Activated T-helper 1 cell treated with Interleukin-2 at 50 U/mL for 16 hours (primary cell): ENCODE measurements around the gene RHBDD1.

Source experiments
- DNase-seq: peaks from one replicate; pipeline ENCODE4 v3.0.0-alpha.2; 2020; ENCODE audit warnings: low read depth

Gene RHBDD1

DNA sequence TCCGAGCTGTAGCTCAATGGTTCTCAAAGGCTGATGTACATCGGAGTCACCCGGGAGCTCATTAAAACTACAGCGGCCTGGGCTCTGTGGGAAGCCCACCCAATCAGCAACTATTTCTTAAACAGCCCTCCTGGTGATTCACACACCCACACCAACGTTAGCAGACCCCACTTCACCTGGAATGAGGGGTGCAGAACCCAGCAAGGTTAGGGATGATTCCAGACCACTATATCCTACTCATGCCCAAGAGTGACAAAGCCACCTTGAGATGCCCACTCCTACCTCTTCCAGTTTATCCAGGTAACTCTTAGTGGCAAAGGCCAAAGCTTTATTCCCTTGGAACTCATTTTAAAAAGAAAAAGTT lies 149.7 kb downstream of the RHBDD1 start:
- no peak for DNase-seq

DNA sequence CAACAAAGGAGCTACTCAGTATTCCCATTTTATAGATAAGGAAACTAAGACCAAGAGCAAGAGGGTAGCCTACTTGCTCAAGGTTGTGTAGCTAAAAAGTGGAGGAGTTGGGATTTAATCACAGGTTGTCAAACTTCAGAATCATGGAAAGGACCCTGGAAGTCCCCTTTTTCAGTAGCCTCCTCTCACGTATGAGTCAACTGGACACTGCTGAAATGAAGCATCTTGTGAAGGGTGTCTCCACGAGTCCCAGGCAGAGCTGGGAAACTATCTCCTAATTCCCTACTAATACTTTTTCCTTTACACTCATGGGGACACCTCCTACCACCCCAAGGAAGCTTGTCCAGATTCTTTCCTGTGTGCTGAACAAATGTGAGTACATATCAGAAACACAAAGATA lies 155.8 kb downstream of the RHBDD1 start:
- DNase-seq, result no peak

DNA sequence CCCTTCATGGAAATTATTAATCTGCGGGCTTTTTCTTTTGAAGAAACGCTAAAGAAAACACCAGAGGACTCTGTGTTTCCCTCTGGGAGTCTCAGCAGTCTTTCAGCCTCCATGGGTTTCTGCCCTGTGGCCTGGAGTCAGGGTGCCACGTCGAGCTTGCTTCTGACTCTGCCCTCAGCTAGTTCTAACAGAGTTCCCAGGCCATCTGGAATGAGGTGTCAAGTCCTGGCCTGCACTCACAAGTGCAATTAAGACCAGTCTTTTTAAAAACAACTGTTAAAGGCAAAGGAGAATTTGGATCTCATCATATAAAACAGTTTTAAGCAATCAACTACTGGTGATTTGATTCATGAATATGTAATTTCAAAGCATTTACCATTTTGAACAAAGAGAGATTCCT lies 157.3 kb downstream of the RHBDD1 start:
- no peak for DNase-seq

DNA sequence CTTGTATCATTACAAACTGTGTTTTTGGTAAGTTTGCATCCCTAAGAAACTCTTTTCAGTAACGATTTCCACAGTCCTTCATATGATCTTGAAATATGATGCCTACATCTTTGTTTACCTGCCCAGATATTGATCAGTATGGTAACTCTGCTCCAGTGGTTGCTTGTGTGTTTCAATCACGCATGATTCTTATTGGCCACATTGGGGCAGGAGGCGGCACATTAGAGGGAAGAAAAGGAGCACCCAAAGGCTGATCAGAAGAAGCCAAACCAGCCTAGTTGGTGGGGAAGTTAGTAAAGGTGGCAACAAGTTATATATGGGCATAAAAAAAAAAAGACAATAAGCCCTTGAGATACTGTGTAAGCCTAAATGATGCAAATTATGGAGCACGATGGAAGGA lies 158.9 kb downstream of the RHBDD1 start:
- DNase-seq, result no peak

DNA sequence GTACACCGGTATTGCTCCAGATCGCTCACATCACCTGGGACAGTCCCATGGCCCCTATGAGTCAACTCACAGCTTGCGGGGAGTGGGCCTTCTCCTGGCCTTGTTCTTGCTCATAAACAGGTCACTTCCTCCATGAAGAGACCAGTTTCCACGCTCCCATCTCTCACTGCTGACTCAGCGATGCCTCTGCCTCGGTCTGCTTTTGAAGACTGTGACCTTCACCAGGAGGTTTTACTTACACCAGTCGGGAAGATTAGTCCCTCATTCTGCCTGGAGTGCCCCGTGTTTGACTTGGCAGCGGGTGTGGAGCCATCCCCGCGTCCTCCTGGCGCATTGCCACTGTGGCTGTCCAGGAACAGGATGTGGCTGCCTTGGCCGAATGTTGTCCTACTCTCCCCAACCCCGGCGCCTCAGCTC lies 159.8 kb downstream of the RHBDD1 start:
- DNase-seq, result no peak

DNA sequence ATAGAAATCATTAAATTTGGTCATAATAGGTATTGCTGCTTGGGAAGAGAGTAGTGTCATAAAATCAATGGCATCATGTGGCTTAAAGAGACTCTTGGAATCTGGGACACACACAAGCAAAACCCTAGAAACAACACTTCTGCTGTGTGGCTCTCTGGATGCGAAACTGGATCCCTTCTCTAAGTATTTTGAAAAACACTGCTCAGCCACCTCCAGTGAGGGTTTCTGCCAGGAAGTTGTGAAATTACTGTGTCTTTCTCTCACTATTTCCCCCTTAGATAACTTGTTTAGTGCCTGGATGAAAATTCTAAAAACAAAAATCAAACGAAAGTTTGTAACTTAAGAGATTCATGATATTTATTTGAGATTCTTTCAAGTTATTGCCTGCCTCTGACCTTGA lies 163.8 kb downstream of the RHBDD1 start:
- DNase-seq, result no peak

DNA sequence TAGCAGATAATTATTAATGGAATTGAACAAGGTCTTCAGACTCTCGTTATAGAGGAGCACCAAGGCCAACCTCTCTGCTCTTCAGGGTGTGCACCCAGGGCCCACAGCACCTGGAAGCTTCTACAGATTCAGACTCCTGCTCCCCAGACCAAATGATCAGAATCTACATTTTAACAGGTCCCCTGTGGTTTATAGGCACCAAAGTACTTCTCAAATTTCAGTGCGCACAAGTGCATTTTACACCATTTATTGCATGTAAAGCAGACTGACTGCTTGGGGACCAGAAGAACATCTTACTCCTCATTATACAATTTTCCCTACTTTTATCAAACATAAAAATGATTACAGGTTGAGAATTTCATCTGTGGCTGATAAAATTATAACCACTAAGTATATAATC lies 164.3 kb downstream of the RHBDD1 start:
- DNase-seq, result no peak

DNA sequence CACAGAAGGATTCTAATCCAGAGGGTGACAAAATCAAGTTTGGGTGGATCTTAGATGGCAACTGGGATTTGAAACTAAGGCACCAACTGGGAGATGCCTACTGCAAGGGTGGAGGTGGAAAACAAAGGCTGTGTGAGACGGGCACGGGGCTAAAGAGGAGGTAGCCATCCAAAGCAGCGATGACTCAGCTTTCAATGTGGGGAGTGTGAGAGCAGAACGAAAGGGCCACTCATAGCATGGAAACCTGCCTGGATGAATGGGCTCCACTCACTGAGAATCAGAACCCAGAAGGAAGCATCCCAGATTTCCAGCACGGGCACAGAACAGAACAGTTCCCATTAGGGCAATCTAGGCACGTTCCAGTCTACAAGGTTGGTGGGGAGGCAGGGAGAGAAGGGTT lies 168.6 kb downstream of the RHBDD1 start:
- no peak for DNase-seq

DNA sequence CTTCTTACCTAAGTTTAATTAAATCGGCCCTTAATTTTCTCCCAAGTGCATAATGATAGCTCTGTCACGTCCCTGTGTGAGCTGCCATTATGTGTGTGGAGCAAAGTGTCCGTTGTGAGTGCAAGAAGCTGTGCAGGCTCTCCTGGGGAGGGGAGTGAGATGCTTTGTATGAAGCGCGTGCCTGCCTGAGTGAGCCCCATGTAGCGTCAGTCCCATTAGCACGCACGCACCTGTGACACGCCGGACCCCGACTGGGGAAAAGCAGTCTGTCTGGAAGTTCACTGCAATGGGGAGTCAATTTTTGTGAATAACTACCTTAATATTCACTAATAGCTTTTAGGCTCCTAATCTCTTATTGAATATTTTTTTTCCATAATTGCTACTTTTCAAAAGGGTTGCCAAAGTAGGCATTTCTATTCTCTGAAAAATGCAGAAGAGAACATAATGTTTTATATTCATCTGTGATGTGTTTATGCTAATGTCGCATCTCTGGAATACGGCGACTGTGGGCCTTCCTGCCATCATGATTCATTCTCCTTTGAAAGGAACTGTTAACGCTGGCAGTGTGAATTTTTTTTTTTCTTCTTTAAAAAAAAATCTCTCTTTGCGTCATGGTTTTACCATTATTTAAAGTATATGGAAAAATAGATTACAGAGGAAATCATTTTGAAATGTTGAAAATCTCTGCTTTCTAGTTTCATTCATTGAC lies 170.5 kb downstream of the RHBDD1 start:
- DNase-seq, result no peak

DNA sequence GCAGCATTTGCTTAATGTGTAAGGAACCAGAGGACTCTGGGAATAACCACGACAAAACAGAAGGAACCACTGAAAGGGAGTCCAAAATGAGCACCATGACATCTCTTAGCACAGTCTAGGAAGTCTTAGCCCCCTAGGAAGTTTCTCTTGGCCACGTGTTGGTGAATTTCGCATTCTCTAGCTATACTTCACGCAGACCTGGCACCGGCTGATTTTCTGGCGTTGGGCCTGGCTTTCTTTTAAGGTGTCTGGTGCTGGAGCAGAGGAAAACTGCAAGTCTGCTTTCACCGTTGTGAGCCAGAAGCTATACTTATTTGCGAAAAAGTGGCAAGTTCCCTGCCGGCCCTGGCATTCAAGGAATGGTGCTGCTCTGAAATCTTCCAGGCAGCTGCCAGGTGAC lies 171.3 kb downstream of the RHBDD1 start:
- no peak for DNase-seq

DNA sequence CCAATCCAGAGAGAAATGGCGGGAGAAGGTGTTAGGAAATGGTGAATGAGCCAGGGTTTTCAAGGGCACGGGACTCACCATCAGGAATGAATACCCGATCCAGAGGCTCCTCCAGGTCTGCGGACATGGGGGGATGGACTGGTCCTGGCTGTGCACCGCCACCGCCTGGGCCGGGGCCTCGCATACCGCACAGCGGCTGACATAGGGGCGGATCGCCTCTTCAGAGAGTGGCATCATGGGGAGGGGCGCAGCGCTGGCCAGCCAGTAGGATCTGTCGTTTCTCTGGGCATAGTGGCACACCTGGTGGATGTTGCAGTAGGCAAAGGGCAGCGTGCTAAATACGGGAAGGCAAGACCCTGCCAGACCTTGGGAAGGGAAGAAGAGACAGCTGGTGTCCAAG lies 172.1 kb downstream of the RHBDD1 start:
- no peak for DNase-seq

DNA sequence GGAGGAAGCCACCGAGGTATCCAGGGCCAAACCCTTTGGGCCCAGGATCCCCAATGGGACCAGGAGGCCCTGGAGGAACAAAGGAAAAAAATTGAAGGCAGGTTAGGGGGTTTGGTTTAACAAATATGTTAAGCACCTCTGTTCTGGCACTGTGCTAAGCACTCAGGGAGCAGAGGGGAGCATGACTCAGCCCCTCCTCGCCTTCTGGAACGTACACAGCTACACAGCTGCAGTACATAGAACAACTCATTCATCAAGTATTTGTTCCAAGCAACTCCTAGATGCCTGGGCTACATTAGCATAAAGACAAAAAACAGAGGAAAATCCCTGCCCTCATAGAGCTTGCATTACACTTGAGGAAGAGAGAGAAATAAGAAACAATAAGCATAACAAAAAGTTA lies 174.6 kb downstream of the RHBDD1 start:
- DNase-seq, result no peak

DNA sequence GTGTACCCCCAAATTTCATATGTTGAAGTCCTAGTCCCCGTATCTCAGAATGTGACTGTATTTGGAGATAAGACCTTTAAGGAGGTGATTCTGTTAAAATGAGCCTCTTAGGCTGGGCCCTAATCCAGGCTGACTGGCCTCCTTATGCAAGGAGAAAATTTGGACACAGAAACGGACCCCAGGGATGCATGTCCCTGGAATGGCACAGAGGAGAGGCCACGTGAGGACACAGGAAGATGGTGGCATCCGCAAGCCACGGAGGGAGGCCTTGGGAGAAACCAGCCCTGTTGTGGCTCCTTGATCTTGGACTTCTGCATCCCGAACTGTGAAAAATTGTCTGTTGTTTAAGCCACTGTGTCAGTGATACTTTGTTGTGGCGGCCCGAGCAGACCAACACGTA lies 177.5 kb downstream of the RHBDD1 start:
- DNase-seq, result no peak

DNA sequence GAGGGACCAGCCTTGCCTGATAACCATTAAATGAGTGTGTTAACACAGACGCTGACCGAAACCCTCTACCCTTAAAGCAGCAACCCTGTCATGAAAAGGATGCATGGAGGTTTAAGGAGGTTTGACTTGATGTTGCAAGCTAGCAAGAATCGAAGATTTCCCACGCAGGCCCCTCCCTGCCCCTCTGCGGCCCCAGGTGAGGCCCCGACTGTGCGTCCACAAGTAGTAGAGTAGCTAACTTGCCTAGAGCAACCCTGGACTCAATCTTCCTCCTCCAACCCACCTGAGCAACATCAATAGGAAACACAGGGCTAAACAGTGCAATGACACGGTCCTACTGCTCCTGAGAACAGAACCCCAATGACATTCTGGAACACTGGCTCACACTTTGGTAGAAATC lies 178.0 kb downstream of the RHBDD1 start:
- DNase-seq, result no peak

DNA sequence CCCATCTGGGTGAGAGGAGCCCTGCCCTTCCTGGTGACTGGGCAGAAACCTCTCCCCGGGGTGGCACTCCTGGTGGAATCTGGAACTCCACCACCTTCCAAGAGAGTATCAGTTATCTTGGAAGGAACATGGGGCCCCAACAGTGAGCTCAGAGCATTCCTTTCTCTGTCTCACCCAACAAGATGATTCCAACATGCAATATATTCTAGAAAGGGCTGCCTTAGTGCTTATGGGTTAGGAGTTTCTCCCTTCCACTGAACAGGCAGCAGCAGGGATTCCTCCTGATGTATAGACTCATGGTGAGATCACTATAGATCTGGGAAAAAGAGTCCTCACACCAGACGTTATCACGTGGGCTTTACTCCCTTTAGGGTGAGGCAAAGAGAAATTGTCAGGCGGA lies 181.0 kb downstream of the RHBDD1 start:
- no peak for DNase-seq

DNA sequence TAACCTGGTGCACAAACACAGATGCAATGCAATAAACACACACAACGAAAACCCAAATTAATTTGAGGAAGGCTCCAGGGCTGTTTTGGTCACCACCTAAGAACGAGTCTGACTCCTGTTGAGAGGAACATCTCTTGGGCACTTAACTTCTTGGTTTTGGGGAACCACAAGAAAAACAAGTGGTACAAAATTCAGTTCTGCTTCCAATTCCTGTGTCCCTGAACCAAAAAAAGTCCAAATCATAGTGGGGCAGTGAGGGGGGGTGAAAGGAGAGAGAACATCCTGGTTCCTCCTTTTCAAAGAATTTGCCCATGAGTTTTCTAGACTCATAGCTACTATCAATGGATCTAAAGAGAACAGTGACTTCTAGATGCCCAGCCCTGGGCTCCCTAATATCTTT lies 184.6 kb downstream of the RHBDD1 start:
- no peak for DNase-seq

DNA sequence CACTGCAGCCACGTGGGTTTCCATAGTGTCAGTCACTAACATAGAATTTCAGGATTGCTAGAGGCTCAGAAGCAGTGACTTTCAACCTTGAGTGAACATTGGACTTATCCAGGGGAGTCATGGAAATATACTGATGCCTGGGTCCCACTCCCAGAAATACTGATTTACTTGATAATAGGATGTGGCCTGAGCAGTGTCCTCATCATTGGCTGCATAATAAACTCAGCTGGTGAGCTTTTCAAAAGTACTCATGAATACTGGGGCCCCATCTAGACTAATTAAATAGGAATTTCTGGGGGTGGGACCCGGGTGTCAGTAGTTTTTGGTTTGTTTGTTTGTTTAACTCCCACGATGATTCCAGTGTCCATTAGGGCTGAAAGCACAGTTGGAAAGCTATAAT lies 186.8 kb downstream of the RHBDD1 start:
- DNase-seq, result no peak

DNA sequence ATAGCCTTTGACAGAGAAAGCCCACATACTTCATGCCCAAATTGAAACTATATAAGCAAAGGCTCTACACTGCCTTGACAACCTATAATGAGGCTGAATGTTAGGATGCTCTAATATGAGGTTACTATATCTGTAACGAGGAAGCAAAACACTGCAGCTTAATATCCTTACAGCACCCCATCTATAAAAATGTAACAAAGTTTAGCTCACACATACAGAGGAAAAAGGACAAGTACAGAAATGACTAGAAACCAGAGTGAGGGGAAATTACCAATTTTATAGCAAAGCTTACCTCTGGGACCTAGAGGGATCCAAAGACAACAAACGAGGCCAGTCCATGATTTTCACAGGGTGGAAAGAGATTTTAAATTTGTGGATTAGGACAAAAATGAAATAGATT lies 189.7 kb downstream of the RHBDD1 start:
- no peak for DNase-seq

DNA sequence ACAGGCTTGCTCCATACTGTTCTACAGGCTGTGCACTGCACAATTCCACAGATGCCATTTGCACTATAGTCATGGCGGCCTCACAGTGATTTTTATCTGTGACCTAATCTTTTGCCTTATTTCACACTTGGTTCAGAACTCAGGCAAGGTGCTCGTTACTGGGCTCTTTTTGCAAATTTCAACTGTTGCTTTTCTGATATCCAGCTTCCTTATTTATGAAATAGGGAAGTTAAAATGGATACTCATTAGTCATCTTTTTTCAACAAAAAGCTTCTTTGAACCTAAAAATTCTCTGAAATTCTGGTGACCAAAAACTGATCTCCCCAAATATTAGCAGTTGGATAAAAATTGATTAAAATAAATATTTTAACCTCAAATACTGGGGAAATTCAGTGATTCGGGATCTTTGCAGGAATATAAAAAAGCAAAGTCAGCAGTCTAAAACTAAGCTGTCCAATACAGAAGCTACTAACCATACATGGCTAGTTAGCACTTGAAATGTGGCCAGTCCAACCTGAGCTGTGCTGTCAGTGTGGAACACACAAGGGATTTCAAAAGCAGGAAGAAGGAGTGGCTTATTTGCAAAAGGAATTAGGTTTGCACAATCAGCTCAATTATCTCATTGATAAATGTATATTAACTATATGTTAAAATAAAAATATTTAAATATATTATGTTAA lies 193.7 kb downstream of the RHBDD1 start:
- no peak for DNase-seq

DNA sequence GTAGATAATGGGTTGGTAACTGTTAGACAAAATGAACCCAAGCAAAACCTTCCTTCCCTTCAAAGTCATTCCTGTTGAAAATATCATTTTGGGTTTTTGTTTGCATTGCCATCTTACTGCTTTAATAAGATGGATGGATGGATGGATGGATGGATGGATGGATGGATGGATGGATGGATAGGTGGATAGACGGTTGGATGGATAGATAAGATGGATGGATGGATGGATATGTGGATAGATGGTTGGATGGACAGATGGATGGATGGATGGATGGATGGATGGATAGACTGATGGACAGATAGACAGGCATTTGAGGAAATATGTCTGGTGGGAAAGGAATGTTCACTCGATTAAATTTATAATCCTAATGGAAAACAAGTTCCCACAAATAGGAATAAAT lies 194.9 kb downstream of the RHBDD1 start:
- DNase-seq, result no peak

DNA sequence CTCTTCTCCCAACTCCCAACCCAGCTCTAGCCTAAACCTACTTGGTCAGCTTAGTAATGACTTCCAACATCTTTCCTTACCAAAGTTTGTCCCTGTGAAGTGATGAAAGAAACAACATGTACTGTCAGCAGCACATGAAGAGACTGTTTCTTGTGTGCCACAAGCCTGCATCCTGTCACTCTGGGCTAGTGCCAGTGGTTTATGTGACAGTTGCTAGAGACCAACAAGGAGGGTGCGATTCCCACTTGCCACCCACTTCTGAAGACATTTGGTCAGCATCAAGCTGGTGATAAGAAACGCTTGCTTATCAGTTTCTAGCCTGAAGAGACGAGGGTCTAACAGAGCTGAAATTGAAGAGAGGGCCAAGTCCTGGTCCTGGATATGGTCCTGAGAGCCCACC lies 195.5 kb downstream of the RHBDD1 start:
- DNase-seq, result no peak

DNA sequence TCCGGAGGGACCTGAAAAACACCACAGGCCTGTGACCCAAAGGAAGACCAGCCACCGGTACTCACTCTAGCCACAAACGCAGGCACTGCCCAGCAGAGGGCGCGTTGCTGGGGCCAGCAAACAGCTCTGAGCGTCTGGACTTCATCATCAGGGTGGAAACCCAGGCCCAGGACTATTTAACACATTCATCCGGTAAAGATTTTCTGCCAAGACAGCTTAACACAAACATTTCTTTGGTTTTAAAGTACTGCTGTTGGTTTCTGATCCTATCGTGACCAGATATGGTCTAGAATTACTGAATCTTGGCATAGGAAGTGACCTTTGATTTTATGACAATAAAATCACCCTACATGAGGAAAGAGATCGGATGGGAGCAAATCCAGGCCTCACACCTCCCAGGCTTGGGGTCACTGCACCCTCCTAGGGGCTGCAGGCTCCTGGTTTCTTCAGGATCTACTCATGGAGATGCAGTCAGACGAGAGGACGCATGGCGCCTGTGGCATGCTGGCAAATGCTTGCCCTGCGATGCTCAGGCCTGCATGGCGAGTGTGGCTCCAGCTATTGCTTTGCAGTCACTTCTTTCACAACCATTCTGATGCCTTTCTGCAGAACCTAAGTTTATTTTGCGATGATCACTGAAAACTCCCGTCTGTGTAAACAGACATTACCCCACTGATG lies 197.8 kb downstream of the RHBDD1 start:
- DNase-seq, result no peak

DNA sequence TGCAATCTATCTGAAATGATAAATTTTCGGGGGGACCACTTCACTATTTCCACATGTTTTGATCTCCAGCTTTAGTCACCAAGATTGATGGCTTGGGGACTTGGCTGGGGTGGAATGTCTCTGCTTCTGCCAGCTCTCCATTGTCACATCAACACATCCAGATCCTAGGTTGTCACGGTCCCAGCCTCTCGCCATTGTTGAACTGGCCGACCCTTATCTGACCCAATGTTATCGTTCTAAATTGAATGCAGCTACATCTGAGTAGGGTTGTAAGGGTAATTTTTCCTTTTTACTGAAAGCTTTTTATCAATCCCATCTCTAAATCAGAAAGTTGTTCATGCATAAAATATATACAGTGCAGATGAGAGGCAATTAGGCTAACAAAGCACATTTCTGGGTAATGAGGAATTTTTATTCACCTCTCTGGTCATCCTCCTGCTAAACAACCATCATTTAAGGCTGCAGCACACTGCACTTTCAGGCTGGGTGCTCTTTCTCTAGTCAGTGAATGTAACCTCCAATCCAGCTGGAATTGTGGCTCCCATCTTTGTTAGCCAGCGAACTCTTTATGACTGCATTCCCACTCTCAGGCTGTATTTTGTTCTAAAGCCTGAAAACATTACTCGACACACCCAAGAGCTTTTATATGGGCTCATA lies 200.0 kb downstream of the RHBDD1 start:
- no peak for DNase-seq
